GM21717 (cell line): ENCODE measurements around the gene ZNF83.
"Not testable (repeated sequence)": the region's sequence is repeated elsewhere in the genome, so short reads cannot be mapped to it uniquely, and the experiment has no call there.

Experiments used
- ATAC-seq: cut with Tn5 transposase; IDR thresholded peaks from one replicate; pipeline ENCODE4 v1.9.1; 2021; ENCODE audit warnings: mild to moderate bottlenecking, moderate library complexity; ENCODE audit not compliant: unreplicated experiment

Gene ZNF83

DNA sequence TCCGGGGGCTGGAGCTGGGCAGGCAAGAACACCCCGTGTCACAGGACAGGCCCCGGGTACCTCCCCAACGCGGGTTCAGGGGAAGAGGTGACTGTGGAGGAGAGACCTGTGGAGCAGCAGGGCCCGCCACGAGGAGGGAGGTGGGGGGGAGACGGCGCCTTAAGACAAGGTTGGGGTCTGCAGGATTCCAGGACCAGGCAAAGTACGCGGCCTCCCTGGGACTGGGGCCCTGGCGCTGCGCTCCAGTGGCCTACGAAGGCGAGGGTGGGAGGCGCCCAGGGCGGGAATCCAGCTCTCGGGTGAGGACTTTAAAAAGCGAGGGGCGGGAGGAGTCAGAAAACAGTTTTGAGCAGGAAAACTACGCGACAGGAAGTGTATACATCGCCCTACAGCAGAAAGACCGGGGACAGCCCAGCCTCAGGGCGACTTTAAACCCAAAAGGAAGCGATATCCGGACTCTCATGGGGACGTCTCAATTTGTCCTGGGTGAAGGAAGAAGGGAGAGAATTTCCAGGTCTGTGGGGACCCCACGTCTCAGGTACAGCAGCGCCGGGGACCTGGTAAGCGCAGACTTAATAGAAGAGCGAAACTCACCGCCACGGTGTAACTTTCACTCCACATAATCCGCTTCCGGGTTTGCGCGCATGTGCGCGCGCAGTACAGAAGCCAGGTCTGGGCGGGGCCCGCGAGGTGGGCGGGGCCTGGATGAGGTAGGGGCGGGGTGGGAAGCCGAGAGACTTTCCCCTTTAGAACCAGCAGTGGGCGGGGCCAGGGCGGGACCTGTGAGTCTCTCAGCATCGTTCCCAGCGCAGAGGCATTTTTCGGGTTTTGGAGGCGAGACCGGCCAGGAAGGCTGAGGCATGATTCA lies at the start of gene ZNF83:
Gene ZNF83 (minus strand): TSS at position 638 of the 868 bp plus-strand sequence.
- peak; percentile 86 for ATAC-seq

DNA sequence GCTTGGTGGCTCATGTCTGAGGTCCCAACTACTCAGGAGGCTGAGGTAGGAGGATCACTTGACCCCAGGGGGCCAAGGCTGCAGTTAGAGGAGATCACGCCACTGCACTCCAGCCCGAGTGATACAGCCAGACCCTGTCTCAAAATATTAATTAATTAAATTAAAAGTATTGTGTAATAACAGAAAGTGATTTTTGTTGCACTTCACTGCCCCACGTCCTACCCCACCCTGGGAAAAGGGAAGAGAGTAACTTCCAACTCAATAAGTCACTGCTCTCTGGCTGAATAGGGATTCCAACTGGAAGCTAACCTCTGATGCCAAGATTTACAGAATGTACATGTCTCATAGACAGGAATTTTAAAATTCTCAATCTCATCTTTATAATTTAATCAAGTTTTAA lies 49.5 kb upstream of the ZNF83 start:
- no peak for ATAC-seq

DNA sequence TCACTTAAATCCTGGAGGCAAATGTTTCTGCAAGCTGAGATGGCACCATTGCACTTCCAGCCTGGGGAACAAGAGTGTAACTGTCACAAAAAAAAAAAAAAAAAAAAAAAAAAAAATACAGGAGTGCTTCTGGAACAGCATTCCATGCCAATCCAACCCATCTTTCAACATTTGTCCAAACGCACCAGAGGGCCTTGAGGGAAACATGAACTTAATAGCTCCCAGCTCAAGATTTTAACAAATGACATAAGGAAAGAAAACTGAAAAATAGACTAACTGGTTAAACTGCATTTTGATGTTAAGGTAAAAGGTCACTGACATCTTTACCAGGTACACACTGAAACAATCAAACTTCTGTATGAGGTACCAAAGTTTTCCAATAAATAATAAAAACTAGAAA lies 47.7 kb upstream of the ZNF83 start:
- no peak for ATAC-seq

DNA sequence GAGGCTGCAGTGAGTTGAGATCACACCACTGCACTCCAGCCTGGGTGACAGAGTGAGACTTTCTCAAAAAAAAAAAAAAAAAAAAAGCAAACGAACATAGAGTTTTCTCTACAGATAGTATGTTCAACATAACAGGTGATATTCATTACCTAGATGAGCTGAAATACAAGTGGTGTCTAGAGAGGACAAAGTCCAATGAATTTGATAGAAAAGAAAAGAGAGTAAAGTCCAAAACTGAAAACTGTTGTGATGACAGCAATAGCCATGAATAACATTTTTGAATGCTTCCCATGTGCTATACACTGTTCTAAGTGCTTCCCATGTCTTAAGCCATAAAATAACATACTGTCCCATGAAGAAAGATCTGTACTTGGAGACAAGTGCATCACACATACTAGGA lies 43.1 kb upstream of the ZNF83 start:
- not testable (repeated sequence) for ATAC-seq

DNA sequence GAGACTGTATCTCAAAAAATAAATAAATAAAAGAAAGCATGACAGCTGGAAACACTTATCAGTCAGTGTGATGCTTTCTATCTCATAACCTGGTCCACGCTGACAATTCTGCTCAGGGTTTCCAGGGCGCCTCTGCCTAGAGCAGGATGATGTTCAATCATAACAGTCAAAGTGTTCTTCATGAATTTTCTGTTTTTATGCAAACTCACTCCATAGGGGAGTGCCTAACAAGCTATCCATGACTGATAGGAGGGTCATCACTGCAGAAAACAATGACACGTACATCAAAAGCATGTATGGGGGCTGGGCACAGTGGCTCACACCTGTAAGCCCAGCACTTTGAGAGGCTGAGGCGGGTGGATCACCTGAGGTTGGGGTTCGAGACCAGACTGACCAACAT lies 41.4 kb upstream of the ZNF83 start:
- no peak for ATAC-seq

DNA sequence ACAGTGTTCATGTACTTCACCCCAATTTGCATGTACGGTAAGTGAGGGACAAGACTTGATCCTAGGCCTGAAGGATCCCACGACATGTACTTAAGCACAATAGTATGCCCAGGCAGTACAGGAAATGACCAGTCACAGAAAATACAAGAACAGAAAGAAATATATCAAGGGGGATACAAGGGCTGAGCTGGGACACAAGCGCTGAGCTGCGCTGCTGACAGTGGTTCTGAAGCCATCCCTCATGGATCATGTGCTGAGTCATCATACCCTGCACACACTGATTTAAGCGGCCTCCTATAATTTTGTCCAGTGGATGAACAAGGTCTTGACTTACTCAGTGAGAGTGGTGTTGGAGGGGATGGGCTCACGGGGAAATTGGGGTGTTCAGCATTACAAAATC lies 37.1 kb upstream of the ZNF83 start:
- not testable (repeated sequence) for ATAC-seq

DNA sequence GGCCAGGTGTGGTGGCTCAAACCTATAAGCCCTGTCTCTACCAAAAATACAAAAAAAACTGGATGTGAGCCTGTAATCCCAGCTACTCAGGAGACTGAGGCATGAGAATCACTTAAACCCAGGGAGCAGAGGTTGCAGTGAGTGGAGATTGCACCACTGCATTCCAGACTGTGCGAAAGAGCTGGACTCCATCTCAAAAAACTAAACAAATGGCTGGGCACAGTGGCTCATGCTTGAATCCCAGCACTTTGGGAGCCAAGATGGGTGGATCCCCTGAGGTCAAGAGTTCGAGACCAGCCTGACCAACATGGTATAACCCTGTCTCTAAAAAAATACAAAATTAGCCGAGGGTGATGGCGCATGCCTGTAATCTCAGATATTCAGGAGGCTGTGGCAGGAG lies 34.9 kb upstream of the ZNF83 start:
- no peak for ATAC-seq

DNA sequence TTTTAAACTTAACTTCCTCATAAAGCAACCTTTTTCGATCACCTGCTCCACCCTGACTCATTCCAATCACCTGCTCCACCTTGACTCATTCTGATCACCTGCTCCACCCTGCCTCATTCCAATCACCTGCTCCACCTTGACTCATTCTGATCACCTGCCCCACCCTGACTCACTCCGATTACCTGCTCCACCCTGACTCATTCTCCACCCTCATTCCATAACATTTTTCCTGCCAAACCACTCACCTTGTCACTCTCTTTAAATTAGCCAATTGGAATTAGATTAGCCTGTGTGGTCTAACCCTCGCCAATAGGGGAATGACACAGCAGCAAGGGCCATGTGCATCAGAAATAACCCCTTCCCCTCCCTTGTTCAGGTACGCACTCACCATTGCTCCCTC lies 31.9 kb upstream of the ZNF83 start:
- ATAC-seq: no peak

DNA sequence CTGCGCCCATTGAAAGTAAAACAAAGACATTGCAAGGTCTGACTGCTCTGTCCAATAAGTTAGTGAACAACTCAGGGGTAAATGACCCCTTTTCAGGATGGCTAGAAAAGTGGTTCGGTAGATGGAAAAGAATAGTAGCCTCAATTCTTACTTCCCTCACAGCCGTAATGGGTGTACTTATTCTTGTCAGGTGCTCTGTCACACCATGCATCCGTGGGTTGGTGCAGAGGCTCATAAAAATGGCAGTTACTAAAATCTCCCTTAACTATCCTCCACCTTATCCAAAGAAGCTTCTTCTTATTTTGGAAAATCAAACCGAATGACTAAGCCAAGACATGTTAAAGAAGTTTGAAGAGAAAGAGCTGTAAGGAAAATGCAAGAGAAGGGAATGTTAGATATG lies 31.4 kb upstream of the ZNF83 start:
- no peak for ATAC-seq

DNA sequence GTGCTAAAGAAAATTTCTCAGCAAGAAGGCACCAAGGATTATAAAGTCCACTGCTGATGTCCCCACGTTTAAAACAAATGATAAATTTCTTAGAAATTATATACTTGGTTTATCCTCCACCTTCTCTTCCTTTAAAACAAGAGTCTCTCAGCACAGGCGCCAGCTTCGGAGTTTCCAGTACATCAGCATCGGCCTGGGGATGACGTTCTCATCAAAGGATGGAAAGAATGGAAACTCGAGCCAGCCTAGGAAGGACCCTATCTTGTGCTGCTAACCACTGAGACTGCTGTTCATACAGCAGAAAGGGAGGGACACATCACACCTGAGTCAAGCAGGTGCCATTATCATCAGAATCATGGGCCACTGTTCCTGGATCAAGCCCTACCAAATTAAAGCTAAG lies 29.8 kb upstream of the ZNF83 start:
- no peak for ATAC-seq

DNA sequence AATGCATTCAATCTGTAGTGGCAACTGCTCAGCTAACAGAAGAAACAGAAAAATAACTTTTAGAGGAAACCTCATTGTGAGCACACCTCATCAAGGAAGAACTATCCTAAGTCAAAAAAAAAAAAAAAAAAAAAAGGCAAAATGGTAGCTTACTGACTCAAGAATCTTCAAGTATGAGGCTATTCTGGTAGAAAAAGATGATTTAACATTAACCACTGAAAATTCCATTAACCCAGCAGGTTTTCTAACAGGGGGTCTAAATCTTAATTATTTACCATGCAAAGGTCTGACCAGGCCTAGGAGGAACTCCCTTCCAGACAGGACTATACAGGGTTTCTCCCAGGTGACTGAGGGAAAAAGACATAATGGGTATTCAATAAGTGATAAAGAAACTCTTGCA lies 28.4 kb upstream of the ZNF83 start:
- no peak for ATAC-seq

DNA sequence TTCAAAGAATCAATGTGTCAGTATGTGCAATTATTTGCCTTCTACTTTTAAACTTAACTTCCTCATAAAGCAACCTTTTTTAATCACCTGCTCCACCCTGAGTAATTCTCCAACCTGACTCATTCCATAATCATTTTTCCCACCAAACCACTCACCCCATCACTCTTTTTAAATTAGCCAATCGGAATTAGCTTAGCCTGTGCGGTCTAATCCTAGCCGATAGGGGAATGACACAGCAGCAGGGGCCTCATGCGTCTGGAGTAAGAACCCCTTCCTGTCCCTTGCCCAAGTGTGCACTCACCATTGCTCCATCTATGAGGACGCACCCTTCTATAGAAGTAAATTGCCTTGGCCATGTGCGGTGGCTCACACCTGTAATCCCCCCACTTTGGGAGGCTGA lies 27.4 kb upstream of the ZNF83 start:
- ATAC-seq: no peak

DNA sequence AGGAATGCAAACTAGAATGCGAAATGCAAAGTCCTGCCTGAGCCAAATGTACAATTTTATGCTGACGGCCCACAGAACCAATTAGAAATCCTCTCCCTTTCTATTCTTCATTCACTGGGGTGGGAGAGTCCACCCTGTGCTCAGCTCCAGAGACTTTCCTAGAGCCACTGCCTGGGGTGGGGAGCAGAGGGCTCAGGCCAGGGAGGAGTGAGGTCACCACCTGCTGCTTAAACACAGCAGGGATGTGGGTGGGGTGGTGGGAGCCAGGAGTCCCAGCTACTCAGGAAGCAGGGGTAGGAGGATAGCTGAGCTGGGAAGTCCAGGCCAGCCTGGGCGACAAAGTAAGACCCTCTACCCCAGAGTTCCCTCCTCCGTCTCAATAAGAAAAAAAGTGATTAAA lies 26.9 kb upstream of the ZNF83 start:
- ATAC-seq: no peak

DNA sequence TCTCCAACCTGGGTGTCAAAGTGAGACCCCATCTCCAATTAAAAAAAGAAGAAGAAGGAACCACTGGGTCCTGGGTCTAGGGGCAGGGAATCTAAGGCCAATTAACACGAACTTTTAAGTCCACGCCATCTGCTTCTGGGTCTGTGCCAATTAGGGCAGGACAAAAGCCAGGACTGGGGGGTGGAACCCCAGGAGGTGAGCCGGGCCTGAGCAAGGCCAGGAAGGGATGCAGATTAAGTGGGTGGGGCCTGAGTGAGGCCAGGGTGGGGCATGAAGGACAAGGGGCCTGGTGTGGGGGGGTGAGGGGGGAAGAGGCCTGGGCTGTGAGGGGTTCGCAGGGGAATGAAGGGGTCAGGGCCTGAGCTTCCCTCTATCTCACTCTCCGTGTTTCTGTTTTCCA lies 26.3 kb upstream of the ZNF83 start:
- no peak for ATAC-seq

DNA sequence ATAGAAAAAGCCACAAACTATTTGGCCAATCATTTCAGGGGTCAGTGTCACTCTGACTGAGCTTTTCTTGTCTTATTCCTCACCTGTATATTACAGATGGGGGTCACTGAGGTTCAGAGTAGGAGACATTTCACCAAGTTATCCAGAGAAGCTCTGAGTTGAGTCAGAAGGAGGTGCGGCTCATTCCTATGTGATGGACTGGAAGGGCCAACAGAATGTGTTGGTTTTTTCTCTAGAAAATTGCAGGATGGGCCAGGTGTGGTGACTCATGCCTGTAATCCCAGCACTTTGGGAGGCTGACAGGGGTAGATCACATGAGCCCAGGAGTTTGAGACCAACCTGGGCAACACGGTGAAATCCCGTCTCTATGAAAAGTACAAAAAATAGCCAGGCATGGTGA lies 24.5 kb upstream of the ZNF83 start:
- no peak for ATAC-seq

DNA sequence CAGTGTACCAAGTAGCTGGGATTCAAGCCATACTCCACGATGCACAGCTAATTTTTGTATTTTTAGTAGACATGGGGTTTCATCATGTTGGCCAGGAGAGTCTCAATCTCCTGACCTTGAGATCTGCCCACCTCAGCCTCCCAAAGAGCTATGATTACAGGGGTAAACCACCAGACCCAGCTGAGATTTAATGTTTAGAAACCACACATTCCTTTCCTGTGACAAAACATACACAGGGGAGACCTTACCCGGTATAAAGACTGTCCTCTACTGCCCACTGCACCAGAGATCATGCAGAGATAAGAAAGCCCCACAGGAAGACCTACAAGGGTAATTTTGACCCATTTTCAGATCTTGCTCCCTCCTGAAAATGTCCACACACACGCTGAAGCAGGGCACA lies 22.8 kb upstream of the ZNF83 start:
- no peak for ATAC-seq

DNA sequence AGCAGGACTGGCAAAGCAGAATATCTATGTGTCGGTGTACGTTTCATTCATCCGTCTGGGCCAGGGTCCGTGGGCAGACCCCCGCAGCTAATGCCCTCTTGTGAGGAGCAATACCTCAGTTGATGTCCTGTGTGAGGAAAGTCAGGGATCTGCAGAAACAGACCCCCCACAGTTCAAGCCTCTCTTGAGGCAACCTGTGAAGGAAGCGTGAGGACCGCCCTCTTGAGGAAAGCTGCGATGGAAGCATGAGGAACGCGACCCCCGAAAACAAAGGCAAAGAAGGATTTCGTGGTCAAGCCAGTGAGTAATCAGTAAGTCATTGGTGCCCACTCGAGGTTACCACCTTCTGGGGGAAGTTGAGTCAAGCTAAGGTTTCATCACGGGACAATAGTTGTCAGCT lies 20.9 kb upstream of the ZNF83 start:
- ATAC-seq: no peak

DNA sequence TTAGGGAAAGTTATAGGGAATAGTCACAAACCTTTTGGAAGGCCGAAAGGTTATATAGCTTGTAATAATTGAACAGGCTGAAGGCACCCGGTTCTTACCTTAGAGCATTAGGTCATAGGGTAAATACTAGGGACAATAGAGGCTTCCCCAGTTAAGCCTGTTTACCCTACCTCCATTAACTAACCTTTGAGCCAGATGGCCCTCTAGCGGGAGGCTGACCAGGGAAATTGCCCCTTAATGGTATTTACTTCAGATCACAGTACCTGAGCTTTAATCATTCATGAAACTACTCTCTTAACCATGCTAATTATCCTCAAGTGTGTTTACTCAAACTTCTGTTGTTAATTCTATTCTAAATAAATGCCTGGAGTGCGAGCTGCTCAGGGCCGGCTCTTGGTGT lies 20.4 kb upstream of the ZNF83 start:
- no peak for ATAC-seq

DNA sequence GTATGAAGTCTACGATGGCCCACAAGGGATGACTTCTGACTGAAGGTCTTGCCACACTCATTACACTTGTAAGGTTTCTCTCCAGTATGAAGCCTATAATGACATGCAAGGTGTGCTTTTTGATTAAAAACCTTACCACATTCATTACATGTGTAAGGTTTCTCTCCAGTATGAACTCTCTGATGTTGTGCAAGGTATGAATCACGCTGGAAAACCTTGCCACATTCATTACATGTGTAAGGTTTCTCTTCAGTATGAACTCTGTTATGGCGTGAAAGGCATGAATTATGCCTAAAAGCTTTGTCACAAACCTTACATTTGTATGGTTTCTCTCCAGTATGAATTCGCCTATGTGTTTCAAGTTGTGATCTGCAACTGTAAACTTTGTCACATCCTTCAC lies 15.0 kb upstream of the ZNF83 start:
- ATAC-seq: no peak

DNA sequence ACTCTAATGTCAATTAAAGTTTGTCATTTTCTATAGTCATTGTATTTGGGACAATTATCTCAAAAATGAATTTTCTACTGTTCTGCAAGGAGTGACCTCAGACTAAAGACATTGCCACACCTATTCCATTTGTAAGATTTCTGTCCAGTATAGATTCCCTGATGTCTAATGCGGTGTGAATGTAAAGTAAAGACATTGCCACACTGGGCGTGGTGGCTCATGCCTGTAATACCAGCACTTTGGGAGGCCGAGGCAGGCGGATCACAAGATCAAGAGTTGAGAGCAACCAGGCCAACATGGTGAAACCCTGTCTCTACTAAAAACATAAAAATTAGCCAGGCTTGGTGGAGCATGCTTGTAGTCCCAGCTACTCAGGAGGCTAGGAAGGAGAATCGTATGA lies 13.8 kb upstream of the ZNF83 start:
- ATAC-seq: no peak

DNA sequence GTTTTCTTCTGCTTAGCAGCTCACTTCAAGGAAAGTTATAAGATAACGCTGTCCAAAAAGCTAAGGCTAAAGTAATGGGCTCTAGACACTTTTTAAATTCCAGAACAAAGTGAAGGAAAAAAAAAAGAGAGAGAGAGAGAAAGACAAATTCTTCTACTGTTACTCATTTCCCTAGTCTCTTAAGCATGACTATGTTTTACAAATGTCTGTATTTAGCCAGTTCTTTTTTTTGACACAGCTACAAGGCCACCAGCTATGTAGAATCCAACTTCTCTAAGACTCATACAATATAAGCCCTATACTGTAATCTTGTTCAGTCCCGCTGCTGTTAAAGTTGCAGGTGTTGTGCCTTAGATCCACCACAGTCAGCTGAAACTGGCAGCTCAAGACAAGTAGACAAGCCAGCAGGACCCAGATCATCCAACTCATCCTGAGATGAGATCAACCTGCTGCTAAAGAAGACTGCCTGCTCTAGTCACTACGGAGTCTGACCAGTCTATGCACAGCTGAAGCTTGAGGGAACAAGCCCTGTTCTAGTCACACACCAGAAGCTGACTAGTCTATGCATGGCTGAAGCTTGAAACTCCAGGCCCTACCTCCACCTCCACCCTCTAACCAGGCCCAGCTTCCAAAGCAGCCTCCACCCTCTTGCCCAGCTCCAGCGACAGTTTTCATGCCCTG lies 10.3 kb upstream of the ZNF83 start:
- no peak for ATAC-seq

DNA sequence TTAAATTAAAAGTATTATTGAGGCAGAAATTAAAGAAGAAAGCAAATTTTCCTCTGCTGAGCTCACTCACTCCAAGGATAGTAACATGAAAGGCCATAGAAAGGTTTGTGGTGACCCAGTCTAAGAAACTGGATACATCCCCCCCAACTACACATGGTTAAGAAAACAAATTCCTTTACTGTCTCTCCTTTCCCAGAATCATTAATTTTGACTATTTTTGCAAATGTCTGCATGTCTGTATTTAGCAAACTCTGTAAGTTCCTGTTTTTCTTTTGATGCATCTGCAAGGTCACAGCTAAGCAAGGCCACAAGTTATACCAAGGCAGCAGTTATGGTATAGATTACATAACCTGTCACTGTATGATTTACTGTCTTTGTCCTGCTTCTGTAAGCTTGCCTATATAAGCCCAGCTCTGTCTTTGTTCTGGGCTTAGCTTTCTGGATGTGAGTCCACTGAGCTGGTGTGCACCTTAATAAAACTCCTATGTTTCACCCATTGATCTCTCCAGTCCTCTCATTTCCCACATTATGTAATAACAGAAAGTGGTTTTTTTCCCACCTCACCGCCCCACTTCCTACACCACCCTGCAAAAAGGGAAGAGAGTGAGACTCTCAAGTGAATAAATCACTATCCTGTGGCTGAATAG lies 8.5 kb upstream of the ZNF83 start:
- ATAC-seq: no peak
